Fibroblast of skin of abdomen (primary cell): ENCODE data around the gene MAP4K1.

Experiments
- DNase-seq: peaks from one replicate; pipeline ENCODE4 v3.0.0-alpha.2; 2013

The MAP4K1 gene

GRCh38 chr19:38543286-38543806 lies 74.4 kb downstream of the MAP4K1 start:
- no peak for DNase-seq

GRCh38 chr19:38542040-38542439 lies 75.7 kb downstream of the MAP4K1 start:
- DNase-seq: no peak

GRCh38 chr19:38539751-38540150 lies 78.0 kb downstream of the MAP4K1 start:
- DNase-seq: no peak

- no peak for DNase-seq
Measured at GRCh38 chr19:38538793-38539528, 78.8 kb downstream of the MAP4K1 start.

- DNase-seq: no peak
Measured at GRCh38 chr19:38538386-38538785, 79.4 kb downstream of the MAP4K1 start.
